Liver (tissue), 9 donors: ENCODE data around the gene TMEM213. TPM values are rescaled to one million over a fixed set of nuclear protein-coding genes. Genes with fewer than 3 reads are reported as not detected.

Experiments used
- DNase-seq: peaks from one replicate; pipeline ENCODE4 v3.0.0-alpha.2; 2017; ENCODE audit warnings: low spot score
- H3K27ac ChIP-seq, 2 donors: one replicate each; pipeline ENCODE4 v1.7.0; 2013; ENCODE audit warnings: inconsistent platforms in 2 of 2, low read length in 2 of 2, control low read depth in 1 of 2, low read depth in 1 of 2, mild to moderate bottlenecking in 1 of 2
- H3K27me3 ChIP-seq, 4 donors: one replicate each; pipeline versions ENCODE4 v1.6.1 to v1.7.0; 2013; ENCODE audit warnings: low read length in 3 of 4, inconsistent platforms in 1 of 4, mild to moderate bottlenecking in 1 of 4, moderate library complexity in 1 of 4; ENCODE audit not compliant: control insufficient read depth in 4 of 4, insufficient read depth in 4 of 4
- H3K36me3 ChIP-seq, 4 donors: one replicate each; pipeline versions ENCODE4 v1.6.1 to v1.7.0; 2013; ENCODE audit warnings: low read length in 3 of 4, mild to moderate bottlenecking in 3 of 4, low read depth in 1 of 4, moderate library complexity in 1 of 4; ENCODE audit not compliant: control insufficient read depth in 4 of 4, insufficient read depth in 3 of 4
- H3K4me1 ChIP-seq, 4 donors: one replicate each; pipeline versions ENCODE4 v1.6.1 to v1.7.0; 2013; ENCODE audit warnings: low read length in 3 of 4, mild to moderate bottlenecking in 3 of 4, moderate library complexity in 1 of 4; ENCODE audit not compliant: control insufficient read depth in 4 of 4, insufficient read depth in 4 of 4
- H3K4me3 ChIP-seq, 3 donors: one replicate each; pipeline versions ENCODE4 v1.6.1 to v1.7.0; 2013; ENCODE audit warnings: low read length in 3 of 3, control low read depth in 1 of 3, low read depth in 1 of 3, mild to moderate bottlenecking in 1 of 3
- H3K9ac ChIP-seq, 2 donors: one replicate each; pipeline ENCODE4 v1.7.0; 2013; ENCODE audit warnings: low read length in 2 of 2, mild to moderate bottlenecking in 2 of 2, moderate library complexity in 2 of 2, control low read depth in 1 of 2, low read depth in 1 of 2
- H3K9me3 ChIP-seq, 4 donors: one replicate each; pipeline versions ENCODE4 v1.6.1 to v1.7.0; 2013; ENCODE audit warnings: low read length in 3 of 4; ENCODE audit not compliant: control insufficient read depth in 4 of 4
- CTCF ChIP-seq: fragments of 150-350 bp; IDR thresholded peaks from 2 replicates; pipeline ENCODE4 v1.5.1; 2017; ENCODE audit warnings: improper control_type of control experiment, low read depth, low read length; ENCODE audit not compliant: missing input control
- EGR1 ChIP-seq, 2 donors: IDR thresholded peaks; 2 replicates each; pipeline ENCODE4 v1.6.1; 2016 to 2018; ENCODE audit warnings: antibody characterized with exemption in 2 of 2, low read depth in 2 of 2
- FOXA2 ChIP-seq: IDR thresholded peaks from 2 replicates; pipeline ENCODE4 v1.6.1; 2016; ENCODE audit warnings: antibody characterized with exemption
- GABPA ChIP-seq, 2 donors: IDR thresholded peaks in 1 of 2; conservative IDR thresholded peaks in 1 of 2; 2 replicates each; pipeline ENCODE4 v1.6.1; 2016; ENCODE audit warnings: antibody characterized with exemption in 2 of 2, mild to moderate bottlenecking in 1 of 2, moderate library complexity in 1 of 2
- HNF4A ChIP-seq, 2 donors: conservative IDR thresholded peaks; 2 replicates each; pipeline ENCODE4 v1.6.1; 2016; ENCODE audit warnings: antibody characterized with exemption in 2 of 2, mild to moderate bottlenecking in 2 of 2
- HNF4G ChIP-seq: IDR thresholded peaks from 2 replicates; pipeline ENCODE4 v1.6.1; 2016; ENCODE audit warnings: antibody characterized with exemption
- JUND ChIP-seq, 2 donors: IDR thresholded peaks; 2 replicates each; pipeline ENCODE4 v1.6.1; 2016; ENCODE audit warnings: antibody characterized with exemption in 2 of 2
- MAX ChIP-seq: IDR thresholded peaks from 2 replicates; pipeline ENCODE4 v1.6.1; 2016; ENCODE audit warnings: antibody characterized with exemption
- NR2F2 ChIP-seq: IDR thresholded peaks from 2 replicates; pipeline ENCODE4 v1.6.1; 2016; ENCODE audit warnings: antibody characterized with exemption
- RAD21 ChIP-seq, 2 donors: IDR thresholded peaks; 2 replicates each; pipeline ENCODE4 v1.6.1; 2016; ENCODE audit warnings: antibody characterized with exemption in 2 of 2, mild to moderate bottlenecking in 2 of 2
- RXRA ChIP-seq, 2 donors: IDR thresholded peaks; 2 replicates each; pipeline ENCODE4 v1.6.1; 2017 to 2018; ENCODE audit warnings: antibody characterized with exemption in 2 of 2, mild to moderate bottlenecking in 1 of 2
- SP1 ChIP-seq: IDR thresholded peaks from 2 replicates; pipeline ENCODE4 v1.6.1; 2018; ENCODE audit warnings: antibody characterized with exemption, mild to moderate bottlenecking
- TAF1 ChIP-seq: conservative IDR thresholded peaks from 2 replicates; pipeline ENCODE4 v1.6.1; 2016; ENCODE audit warnings: antibody characterized with exemption, mild to moderate bottlenecking
- YY1 ChIP-seq: IDR thresholded peaks from 2 replicates; pipeline ENCODE4 v1.6.1; 2016; ENCODE audit warnings: antibody characterized with exemption, mild to moderate bottlenecking
- ZBTB33 ChIP-seq: IDR thresholded peaks from 2 replicates; pipeline ENCODE4 v1.6.1; 2016; ENCODE audit warnings: antibody characterized with exemption
- WGBS: extraction: QIAGEN DNeasy Blood & Tissue Kit; methylation state at CpG from one replicate; pipeline ENCODE4 v1.1.7; 2013; 5-methylcytosine and 5-hydroxymethylcytosine counted together
- polyA plus RNA-seq, 2 donors: library from polyadenylated mRNA; stranded (reverse) in 1 of 2; unstranded in 1 of 2; fragments of 200-250 nt in 1 of 2; fragments of >200 nt in 1 of 2; fragmentation: Nextera tagmentation in 1 of 2; extraction: Ambion mirVana in 1 of 2; gene quantifications; one replicate each; pipeline versions ENCODE4 v1.2.1 to v1.2.3, GENCODE V29; 2013 to 2015
- total RNA-seq, 2 donors: library from RNA; depleted of rRNA; stranded (reverse); fragments of >200 nt; gene quantifications; one replicate each; pipeline ENCODE4 v1.2.3, GENCODE V29; 2014
- donor health status: healthy.
- donor health status: healthy.
- donor health status: healthy.
- donor health status: healthy.
- donor health status: healthy.

TMEM213 gene
- total and polyA plus RNA-seq, 4 donors, result not detected

GRCh38 chr7:138834583-138834982 lies 36.8 kb downstream of the TMEM213 start:
- Histone ChIP-seq H3K9me3 (no peaks in the 10 kb centered on the region), H3K36me3 (no peaks in the 10 kb centered on the region), H3K4me1 (no peaks in the 10 kb centered on the region), H3K9ac (no peak overlapping the region), H3K4me3 (no peak overlapping the region), H3K27me3 (peaks cover 0 to 3% (median 0%) of the 10 kb centered on the region in 4 donors), H3K27ac (no peak overlapping the region)
- WGBS, result 91% methylated on average over 9 of the region's 9 CpGs
- DNase-seq, result no peak
- TF ChIP-seq RAD21 (IDR thresholded peaks at IDR 0.05) (no peak), SP1 (no peak), HNF4G (no peak), ZBTB33 (no peak), YY1 (no peak), CTCF (no peak), JUND (IDR thresholded peaks at IDR 0.05) (no peak), NR2F2 (no peak)

GRCh38 chr7:138835087-138835486 lies 37.3 kb downstream of the TMEM213 start:
- no peak overlapping the region for H3K27ac ChIP-seq
- no peaks in the 10 kb centered on the region for H3K4me1 ChIP-seq
- H3K9me3 ChIP-seq, result no peaks in the 10 kb centered on the region
- no peak overlapping the region for H3K4me3 ChIP-seq
- peaks cover 0 to 3% (median 0%) of the 10 kb centered on the region in 4 donors for H3K27me3 ChIP-seq
- no peak overlapping the region for H3K9ac ChIP-seq
- TF ChIP-seq EGR1 (IDR thresholded peaks at IDR 0.05; ENCODE audit: low read depth in 2 of 2) (no peak), SP1 (no peak), FOXA2 (no peak), RAD21 (IDR thresholded peaks at IDR 0.05) (no peak), GABPA (IDR thresholded peaks at IDR 0.05 in 1 of 2, conservative IDR thresholded peaks at IDR 0.05 in 1 of 2) (no peak), JUND (IDR thresholded peaks at IDR 0.05) (no peak), ZBTB33 (no peak), HNF4G (no peak), YY1 (no peak), NR2F2 (no peak), TAF1 (no peak)
- H3K36me3 ChIP-seq, result no peaks in the 10 kb centered on the region
- WGBS, result 93% methylated on average over 11 of the region's 11 CpGs
- no peak for DNase-seq

GRCh38 chr7:138837627-138838026 lies 39.8 kb downstream of the TMEM213 start:
- no peaks in the 10 kb centered on the region for H3K9me3 ChIP-seq
- 77% methylated on average over 13 of the region's 13 CpGs for WGBS
- no peak for TF ChIP-seq ZBTB33
- no peak for TF ChIP-seq CTCF
- no peak for TF ChIP-seq MAX
- TF ChIP-seq HNF4A (conservative IDR thresholded peaks at IDR 0.05), result no peak
- no peak for TF ChIP-seq FOXA2
- no peak for TF ChIP-seq GABPA (IDR thresholded peaks at IDR 0.05 in 1 of 2, conservative IDR thresholded peaks at IDR 0.05 in 1 of 2)
- TF ChIP-seq RAD21 (IDR thresholded peaks at IDR 0.05), result no peak
- TF ChIP-seq JUND (IDR thresholded peaks at IDR 0.05), result no peak
- TF ChIP-seq NR2F2, result no peak
- TF ChIP-seq HNF4G, result no peak
- TF ChIP-seq YY1, result no peak
- TF ChIP-seq RXRA (IDR thresholded peaks at IDR 0.05), result no peak
- TF ChIP-seq TAF1, result no peak
- TF ChIP-seq SP1, result no peak
- no peak for TF ChIP-seq EGR1 (IDR thresholded peaks at IDR 0.05; ENCODE audit: low read depth in 2 of 2)
- DNase-seq, result no peak
- no peak overlapping the region for H3K4me3 ChIP-seq
- H3K9ac ChIP-seq, result no peak overlapping the region
- H3K36me3 ChIP-seq, result no peaks in the 10 kb centered on the region
- H3K27ac ChIP-seq, result no peak overlapping the region
- peaks cover 0 to 3% (median 0%) of the 10 kb centered on the region in 4 donors for H3K27me3 ChIP-seq
- no peaks in the 10 kb centered on the region for H3K4me1 ChIP-seq
